HUES64 (cell line): ENCODE results near the gene CDKN2A.
A peak's percentile ranks its signal among the peaks of the same experiment; 100 is the strongest.

Source experiments
- H3K27ac ChIP-seq: 2 replicates; pipeline ENCODE4 v1.7.0; 2013; ENCODE audit warnings: low read depth, low read length, inconsistent platforms
- H3K27me3 ChIP-seq: 2 replicates; pipeline ENCODE4 v1.6.1; 2013; ENCODE audit warnings: mild to moderate bottlenecking, low read length; ENCODE audit not compliant: insufficient read depth
- H3K36me3 ChIP-seq: 2 replicates; pipeline ENCODE4 v1.6.1; 2013; ENCODE audit warnings: mild to moderate bottlenecking, low read length; ENCODE audit not compliant: insufficient read depth
- H3K4me1 ChIP-seq: 2 replicates; pipeline ENCODE4 v1.6.1; 2013; ENCODE audit warnings: mild to moderate bottlenecking, low read length, moderate library complexity; ENCODE audit not compliant: insufficient read depth
- H3K4me3 ChIP-seq: 2 replicates; pipeline ENCODE4 v1.5.1; 2013; ENCODE audit warnings: mild to moderate bottlenecking, low read length, moderate library complexity
- H3K9ac ChIP-seq: 2 replicates; pipeline ENCODE4 v1.6.1; 2013; ENCODE audit warnings: mild to moderate bottlenecking, low read depth, low read length
- H3K9me3 ChIP-seq: 2 replicates; pipeline ENCODE4 v1.6.1; 2013; ENCODE audit warnings: low read depth, low read length; ENCODE audit not compliant: insufficient read depth
- WGBS: fragments of 150-250, 120-280 bp; methylation state at CpG from one replicate; pipeline ENCODE4 v1.1.7; 2013; ENCODE audit warnings: missing lambda C conversion rate; 5-methylcytosine and 5-hydroxymethylcytosine counted together

CDKN2A gene

DNA sequence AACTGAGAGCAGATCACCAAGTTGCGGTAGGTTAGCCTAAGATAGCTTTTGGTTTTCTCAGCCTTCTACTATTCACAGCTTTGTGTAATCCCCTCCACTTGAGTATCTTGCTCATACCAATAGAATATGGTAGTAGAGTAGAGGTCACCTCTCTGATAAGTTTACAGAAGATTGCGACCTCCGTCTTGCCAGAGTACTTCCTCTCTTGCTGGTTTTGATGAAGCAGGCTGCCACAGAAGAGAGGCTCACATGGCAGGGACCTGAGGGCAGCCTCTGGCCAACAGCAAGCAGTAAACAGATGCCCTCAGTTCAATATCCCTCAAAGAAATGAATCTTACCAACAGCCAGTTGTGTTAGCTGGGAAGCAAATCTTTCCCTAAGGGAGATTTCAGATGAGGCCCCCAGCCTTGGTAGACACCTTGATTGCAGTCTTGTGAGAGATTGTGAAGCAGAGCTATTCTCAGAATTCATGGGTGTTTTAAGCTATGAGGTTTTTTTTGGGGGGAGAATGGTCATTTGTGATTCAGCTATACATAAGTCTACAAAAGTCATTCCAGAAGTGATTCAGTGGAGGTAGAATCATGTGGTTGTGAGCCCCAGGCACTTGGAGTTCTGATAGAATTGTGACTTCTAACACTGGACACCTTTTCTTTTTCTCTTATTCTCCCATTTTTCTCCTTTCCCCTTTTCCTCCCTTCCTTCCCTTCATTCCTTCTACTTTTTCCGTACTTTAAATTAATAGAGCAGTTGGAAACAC, 37.6 kb upstream of the CDKN2A start:
- H3K4me1 ChIP-seq, result peaks cover 10% of the 10 kb centered on the region; the same call in 1 of the 2 replicates
- H3K27me3 ChIP-seq, result no peaks in the 10 kb centered on the region
- H3K9me3 ChIP-seq, result no peaks in the 10 kb centered on the region
- 92% methylated on average over 4 of the region's 4 CpGs for WGBS
- no peak overlapping the region for H3K4me3 ChIP-seq
- no peak overlapping the region for H3K27ac ChIP-seq
- H3K9ac ChIP-seq, result no peak overlapping the region
- H3K36me3 ChIP-seq, result no peaks in the 10 kb centered on the region

DNA sequence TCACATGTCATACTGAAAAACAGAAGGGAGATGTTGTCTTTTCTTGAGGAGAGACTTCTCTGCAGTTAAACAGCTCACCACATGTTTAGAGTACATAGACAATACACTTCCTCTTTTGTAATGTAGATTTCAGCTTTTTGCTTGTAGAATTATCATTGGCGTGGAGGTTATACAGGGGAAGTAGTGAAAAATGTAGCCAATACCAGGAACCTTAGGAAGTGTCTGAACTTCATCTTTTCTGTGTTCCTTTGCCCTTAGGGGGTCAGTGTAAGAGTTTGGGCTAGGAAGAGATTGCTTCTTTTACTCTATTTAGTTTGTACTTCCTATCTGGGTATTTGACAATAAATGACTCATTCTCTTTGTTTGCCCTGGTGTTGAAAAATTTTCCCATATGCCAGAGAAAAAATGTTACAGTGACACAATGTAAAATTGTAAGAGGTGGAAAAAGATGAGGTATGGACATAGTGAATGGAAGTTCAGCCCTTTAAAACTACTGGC, 36.0 kb upstream of the CDKN2A start:
- no peak overlapping the region for H3K9ac ChIP-seq
- H3K4me3 ChIP-seq, result no peak overlapping the region

DNA sequence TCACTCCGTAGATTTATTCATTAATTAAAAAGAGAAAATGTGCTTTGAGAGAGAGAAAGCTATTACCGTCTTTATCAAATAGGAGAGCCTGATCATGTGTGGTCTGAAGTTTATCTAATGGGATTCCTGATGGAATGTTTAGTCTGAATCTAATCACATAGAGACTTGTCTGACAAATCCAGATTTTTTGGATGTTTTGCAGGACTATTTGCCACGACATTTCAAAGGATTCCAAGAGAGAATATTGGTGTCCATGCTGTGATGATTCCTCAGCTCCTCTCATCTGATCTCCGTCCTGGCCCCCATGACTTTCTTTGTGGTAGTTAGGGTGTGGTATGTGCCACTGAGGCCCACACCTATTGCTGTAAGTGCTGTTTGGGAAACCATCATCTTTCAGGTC, 35.0 kb upstream of the CDKN2A start:
- 86% methylated on average over 4 of the region's 4 CpGs for WGBS
- Histone ChIP-seq H3K9ac (no peak overlapping the region), H3K4me3 (no peak overlapping the region), H3K9me3 (no peaks in the 10 kb centered on the region), H3K36me3 (no peaks in the 10 kb centered on the region), H3K4me1 (peaks cover 10% of the 10 kb centered on the region; the same call in 1 of the 2 replicates), H3K27me3 (no peaks in the 10 kb centered on the region), H3K27ac (no peak overlapping the region)

More for the DNA sequence above, 36.0 kb upstream of the CDKN2A start:
- H3K9me3 ChIP-seq, result no peaks in the 10 kb centered on the region
- H3K27me3 ChIP-seq, result no peaks in the 10 kb centered on the region
- WGBS, result 42% methylated on average over 1 of the region's 1 CpG
- H3K36me3 ChIP-seq, result no peaks in the 10 kb centered on the region
- peaks cover 10% of the 10 kb centered on the region; the same call in 1 of the 2 replicates for H3K4me1 ChIP-seq
- H3K27ac ChIP-seq, result no peak overlapping the region

DNA sequence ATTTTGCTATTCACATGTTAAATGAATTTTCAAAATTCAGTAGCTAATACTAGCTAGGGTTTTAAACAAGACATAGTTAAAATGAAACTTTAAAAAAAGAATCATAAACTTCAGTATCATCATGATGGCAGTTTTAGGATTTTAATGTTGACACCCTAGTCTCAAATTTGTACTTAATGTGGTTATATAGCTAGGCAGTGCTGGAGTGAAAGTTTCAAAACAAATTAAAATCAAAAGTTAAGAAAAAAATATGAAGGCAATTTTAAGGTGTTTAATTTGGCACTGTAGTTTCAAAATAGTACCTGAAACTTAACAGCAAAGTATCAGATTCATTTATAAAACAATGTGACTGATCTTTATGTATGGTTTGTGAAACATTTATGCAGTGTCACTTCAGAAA, 34.2 kb upstream of the CDKN2A start:
- Histone ChIP-seq H3K27ac (no peak overlapping the region), H3K36me3 (no peaks in the 10 kb centered on the region), H3K9ac (no peak overlapping the region), H3K4me3 (no peak overlapping the region), H3K9me3 (no peaks in the 10 kb centered on the region), H3K4me1 (peaks cover 10% of the 10 kb centered on the region; the same call in 1 of the 2 replicates), H3K27me3 (no peaks in the 10 kb centered on the region)

DNA sequence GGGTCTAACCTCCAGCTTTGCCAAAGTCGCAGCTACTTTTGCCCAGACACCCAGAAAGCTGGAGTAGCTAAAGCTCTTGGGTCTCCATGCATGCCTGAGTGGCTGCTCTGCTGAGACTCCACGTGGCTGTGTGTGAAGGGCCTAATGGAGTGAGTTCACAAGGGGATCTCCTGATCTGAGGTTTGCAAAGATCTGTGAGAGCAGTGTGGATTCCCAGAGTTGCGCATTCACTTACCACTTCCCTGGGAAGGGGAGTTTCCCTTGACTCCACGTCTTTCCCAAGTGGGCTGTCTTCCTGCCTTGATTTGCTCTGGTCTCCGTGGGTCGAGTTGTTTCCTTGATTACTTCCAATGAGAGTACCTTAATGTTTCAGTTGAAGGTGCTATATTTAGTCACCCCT, 32.5 kb upstream of the CDKN2A start:
- no peaks in the 10 kb centered on the region for H3K9me3 ChIP-seq
- H3K4me3 ChIP-seq, result no peak overlapping the region
- H3K36me3 ChIP-seq, result no peaks in the 10 kb centered on the region
- H3K27ac ChIP-seq, result no peak overlapping the region
- peaks cover 10% of the 10 kb centered on the region; the same call in 1 of the 2 replicates for H3K4me1 ChIP-seq
- 63% methylated on average over 6 of the region's 6 CpGs for WGBS
- H3K27me3 ChIP-seq, result no peaks in the 10 kb centered on the region
- H3K9ac ChIP-seq, result no peak overlapping the region

DNA sequence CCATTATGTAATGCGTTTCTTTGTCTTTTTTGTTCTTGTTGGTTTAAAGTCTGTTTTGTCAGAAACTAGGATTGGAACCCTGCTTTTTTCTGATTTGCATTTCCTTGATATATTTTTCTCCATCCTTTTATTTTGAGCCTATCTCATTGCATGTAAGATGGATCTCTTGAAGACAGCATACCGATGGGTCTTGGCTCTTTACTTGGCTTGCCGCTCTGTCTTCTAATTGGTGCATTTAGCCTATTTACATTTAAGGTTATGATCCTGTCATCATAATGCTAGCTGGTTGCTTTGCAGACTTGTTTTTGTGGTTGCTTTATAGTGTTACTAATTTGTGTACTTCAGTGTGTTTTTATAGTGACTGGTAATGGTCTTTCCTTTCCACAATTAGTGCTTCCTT, 28.2 kb upstream of the CDKN2A start:
- Histone ChIP-seq H3K4me3 (no peak overlapping the region), H3K36me3 (no peaks in the 10 kb centered on the region), H3K9ac (no peak overlapping the region), H3K27ac (no peak overlapping the region), H3K27me3 (no peaks in the 10 kb centered on the region), H3K4me1 (no peaks in the 10 kb centered on the region), H3K9me3 (no peaks in the 10 kb centered on the region)
- 93% methylated on average over 2 of the region's 3 CpGs for WGBS

DNA sequence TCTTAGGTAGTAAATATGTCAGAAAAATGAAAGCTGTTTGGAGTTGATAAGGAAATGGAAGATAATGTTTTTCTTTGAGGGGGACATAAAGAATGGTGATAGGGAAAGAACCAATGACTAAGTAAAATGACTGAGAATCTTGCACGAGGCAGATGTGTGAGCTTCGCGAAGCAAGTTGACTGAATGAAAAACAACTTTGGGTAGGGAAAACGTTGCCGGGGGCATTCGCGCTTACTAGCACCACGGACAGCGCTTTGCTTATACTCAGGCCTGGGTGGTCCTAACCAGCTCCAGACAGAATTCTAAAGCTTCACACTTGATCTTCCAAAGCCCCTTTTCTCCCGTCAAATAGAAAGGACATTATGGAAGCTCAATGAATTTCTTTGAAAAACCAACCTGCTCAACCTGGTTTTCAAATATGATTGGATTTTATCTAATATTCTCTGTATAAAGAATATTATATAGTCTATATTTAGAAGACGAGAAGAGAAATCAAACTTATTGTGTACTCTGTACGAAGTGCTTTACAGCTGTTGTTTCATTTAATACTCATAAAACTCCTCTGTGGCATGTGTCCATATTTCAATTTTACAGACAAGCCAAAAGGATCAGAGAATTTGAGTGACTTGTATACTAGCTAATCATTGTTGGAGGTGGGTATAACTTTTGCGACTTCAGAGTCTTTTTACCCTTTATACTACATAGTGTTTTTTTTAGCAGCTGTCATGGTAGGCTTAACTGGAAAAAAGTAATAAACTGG, 16.9 kb upstream of the CDKN2A start:
- 12% methylated on average over 11 of the region's 13 CpGs for WGBS
- H3K9ac ChIP-seq, result no peak overlapping the region
- H3K4me3 ChIP-seq, result no peak overlapping the region
- H3K36me3 ChIP-seq, result no peaks in the 10 kb centered on the region
- no peak overlapping the region for H3K27ac ChIP-seq
- no peaks in the 10 kb centered on the region for H3K9me3 ChIP-seq
- peaks cover 9% of the 10 kb centered on the region; the same call in 1 of the 2 replicates for H3K4me1 ChIP-seq
- H3K27me3 ChIP-seq, result peaks cover 60% of the 10 kb centered on the region

DNA sequence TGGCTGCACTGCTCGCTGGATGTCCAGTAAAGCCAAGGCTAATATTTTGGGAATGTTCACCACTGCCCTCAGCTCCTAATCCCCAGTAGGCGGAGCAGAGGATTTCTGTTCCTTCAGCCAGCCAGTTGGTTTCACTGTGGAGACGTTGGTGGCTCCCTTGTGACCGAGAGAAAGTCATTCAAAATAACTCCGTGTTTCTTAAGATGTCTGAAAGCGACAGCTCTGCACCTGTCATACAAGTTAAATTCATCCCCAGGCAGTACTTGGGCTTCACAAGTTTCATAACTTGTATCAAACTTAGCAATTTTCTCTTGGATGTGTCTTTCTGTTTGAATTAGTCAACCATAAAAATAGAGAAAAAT, 15.3 kb upstream of the CDKN2A start:
- WGBS, result 11% methylated on average over 6 of the region's 6 CpGs
- no peak overlapping the region for H3K9ac ChIP-seq
- H3K9me3 ChIP-seq, result no peaks in the 10 kb centered on the region
- H3K4me3 ChIP-seq, result peak overlapping the region; percentile 74
- H3K36me3 ChIP-seq, result no peaks in the 10 kb centered on the region
- H3K27ac ChIP-seq, result no peak overlapping the region
- peaks cover 76% of the 10 kb centered on the region for H3K27me3 ChIP-seq
- H3K4me1 ChIP-seq, result peaks cover 13% of the 10 kb centered on the region; the same call in 1 of the 2 replicates

DNA sequence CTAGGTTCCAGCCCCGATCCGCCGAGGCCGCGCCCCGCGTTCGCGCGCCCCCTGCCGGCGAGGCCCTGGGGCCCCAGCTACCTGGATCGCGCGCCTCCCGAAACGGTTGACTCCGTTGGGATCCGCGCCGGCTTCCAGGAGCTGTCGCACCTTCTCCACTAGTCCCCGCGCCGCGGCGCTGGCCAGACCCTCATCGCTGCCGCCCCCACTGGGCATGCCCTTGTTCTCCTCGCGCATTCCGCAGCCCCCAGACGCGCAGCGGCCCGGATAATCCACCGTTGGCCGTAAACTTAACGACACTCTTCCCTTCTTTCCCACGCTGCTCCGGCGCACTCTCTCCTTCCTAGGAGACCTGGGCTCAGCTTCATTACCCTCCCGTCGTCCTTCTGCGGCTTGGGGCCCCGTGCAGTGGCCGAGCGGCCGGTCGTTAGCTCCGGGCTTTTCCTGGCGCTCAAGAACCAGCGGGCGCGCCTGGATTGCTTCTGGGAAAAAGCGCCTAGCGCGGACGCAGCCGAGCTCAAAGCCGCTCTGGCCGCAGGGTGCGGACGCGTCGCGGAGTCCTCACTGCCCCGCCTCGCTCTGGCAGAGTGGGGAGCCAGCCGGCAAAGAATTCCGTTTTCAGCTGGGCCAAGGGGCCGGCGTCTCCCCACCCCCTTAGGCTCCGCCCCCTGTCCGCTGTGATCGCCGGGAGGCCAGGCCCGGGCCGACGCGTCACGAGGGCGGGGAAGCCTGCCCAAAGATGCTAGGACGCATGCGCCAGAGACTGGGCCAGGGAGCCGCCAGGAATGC, 14.7 kb upstream of the CDKN2A start, which contains the start of gene CDKN2B:
CDKN2B (minus strand) TSS at position 589 of the 789 bp plus-strand sequence; CDS start at position 237, 352 bp downstream.
- Histone ChIP-seq H3K4me1 (peaks cover 13% of the 10 kb centered on the region; the same call in 1 of the 2 replicates), H3K4me3 (peak within 1 kb of the TSS; percentile 74), H3K27me3 (peaks cover 82% of the 10 kb centered on the region), H3K36me3 (no peaks in the 10 kb centered on the region), H3K9ac (peak within 1 kb of the TSS; percentile 53), H3K27ac (no peak within 1 kb of the TSS), H3K9me3 (no peaks in the 10 kb centered on the region)
- WGBS, result under 1% methylated on average over 86 of the region's 86 CpGs

DNA sequence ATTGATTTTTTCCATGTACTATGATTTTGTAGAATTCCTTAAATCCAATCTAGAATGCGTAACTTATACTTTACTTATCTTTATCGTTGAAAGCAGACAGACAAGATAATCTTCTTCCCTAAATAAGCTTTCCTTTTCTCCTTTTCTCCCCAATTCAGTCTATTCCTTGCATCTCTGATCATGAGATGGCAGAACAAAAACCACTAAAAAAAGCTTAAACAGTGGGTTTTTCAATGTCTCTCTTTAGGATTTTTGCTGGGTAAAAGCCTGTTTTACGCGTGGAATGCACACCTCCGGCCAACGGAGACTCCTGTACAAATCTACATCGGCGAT, 14.2 kb upstream of the CDKN2A start:
- Histone ChIP-seq H3K4me3 (peak overlapping the region; percentile 74), H3K9ac (no peak overlapping the region), H3K27ac (no peak overlapping the region)

More for the DNA sequence above, 14.2 kb upstream of the CDKN2A start:
- H3K4me1 ChIP-seq, result peaks cover 13% of the 10 kb centered on the region; the same call in 1 of the 2 replicates
- H3K9me3 ChIP-seq, result no peaks in the 10 kb centered on the region
- 5% methylated on average over 8 of the region's 8 CpGs for WGBS
- peaks cover 87% of the 10 kb centered on the region for H3K27me3 ChIP-seq
- no peaks in the 10 kb centered on the region for H3K36me3 ChIP-seq
